Coronary artery (tissue), 2 donors: ENCODE results near the gene OSER1.
A peak's percentile ranks its signal among the peaks of the same experiment; 100 is the strongest.

Experiments
- DNase-seq: peaks from one replicate; pipeline ENCODE4 v3.0.0-alpha.2; 2017; ENCODE audit warnings: low spot score
- H3K27ac ChIP-seq, 2 donors: fragments of 200-600 bp; sonication (generic); one replicate each; pipeline ENCODE4 v1.5.1; 2016 to 2019
- H3K4me3 ChIP-seq: fragments of 200-600 bp; sonication (generic); 2 replicates; pipeline ENCODE4 v1.5.1; 2016; ENCODE audit warnings: mild to moderate bottlenecking, moderate library complexity
- TF ChIP-seq, protein P1 (sequence below): fragments of 200-600 bp; sonication (generic); IDR thresholded peaks from one replicate; pipeline ENCODE4 v1.5.1; 2019; ENCODE audit warnings: antibody characterized with exemption

Gene OSER1

DNA sequence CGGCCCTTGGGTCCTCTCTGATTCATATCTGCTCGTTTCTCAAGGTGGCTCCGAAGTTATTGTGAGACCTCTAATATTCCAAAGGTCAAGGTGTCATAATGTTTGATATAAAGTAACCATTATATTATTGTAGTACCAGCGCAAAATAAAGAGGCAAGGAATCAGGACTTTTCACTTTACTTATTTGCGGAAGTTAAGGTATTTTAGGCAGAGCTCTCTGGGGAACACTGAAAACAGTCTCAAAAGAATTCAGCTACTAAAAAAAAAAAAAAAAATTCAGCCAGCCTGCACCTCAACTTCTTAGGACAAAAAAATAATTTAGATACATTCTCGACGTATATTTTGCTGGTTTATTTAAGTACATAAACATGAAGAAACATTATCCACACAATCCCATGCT, 2.4 kb downstream of the OSER1 start:
- TF ChIP-seq, protein P1, sequence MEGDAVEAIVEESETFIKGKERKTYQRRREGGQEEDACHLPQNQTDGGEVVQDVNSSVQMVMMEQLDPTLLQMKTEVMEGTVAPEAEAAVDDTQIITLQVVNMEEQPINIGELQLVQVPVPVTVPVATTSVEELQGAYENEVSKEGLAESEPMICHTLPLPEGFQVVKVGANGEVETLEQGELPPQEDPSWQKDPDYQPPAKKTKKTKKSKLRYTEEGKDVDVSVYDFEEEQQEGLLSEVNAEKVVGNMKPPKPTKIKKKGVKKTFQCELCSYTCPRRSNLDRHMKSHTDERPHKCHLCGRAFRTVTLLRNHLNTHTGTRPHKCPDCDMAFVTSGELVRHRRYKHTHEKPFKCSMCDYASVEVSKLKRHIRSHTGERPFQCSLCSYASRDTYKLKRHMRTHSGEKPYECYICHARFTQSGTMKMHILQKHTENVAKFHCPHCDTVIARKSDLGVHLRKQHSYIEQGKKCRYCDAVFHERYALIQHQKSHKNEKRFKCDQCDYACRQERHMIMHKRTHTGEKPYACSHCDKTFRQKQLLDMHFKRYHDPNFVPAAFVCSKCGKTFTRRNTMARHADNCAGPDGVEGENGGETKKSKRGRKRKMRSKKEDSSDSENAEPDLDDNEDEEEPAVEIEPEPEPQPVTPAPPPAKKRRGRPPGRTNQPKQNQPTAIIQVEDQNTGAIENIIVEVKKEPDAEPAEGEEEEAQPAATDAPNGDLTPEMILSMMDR = no peak
- peak overlapping the region; percentile 85 for H3K4me3 ChIP-seq
- H3K27ac ChIP-seq = peak overlapping the region; percentile 96
- no peak for DNase-seq

DNA sequence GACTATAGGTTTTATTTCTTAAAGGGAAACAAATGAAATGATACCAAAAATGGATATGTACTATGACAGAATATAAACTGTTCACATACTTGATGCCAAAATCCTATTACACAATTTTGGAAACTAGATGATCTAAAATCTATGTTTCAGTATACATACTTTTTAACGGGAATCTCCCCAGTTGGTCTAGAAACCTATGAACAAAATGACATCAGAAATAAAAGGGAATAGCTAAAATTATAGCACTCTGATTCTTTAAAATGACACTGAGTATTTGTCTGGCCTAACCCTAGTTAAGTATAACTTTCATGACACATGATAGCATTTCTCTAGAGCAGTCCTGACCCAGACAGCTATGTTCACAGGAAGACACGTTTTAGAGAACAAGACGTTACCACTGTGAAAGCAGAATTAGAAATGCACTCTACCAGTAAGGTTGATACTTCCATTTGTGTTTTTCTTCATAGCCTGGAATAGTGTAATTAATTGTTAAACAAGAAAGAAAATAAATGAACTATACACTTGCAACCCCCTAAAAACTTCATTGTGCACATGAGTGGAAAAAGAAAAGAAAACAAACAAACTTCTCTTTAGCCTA, 3.3 kb downstream of the OSER1 start:
- DNase-seq = no peak
- TF ChIP-seq, protein P1 = no peak
- no peak overlapping the region for H3K27ac ChIP-seq
- H3K4me3 ChIP-seq = no peak overlapping the region

DNA sequence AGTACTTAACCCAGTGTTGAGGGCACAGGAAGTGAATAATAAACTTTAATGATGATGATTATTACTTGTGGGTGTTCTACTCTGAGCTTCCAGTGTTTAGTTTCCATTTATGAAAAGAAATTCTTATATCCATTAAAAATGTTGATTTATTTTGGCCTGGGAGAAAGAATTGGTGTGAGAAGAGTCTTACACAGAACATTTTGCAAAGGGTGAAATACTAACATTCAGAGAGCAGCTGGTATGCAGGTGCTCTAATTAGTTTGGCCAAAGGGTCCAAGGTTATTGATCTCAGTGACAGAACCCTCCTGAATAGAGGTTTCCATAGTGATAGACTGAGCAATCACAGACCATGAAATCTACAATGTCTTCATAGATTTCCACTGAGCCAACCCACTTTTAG, 4.4 kb downstream of the OSER1 start:
- TF ChIP-seq, protein P1 = no peak
- Histone ChIP-seq H3K27ac (no peak overlapping the region), H3K4me3 (no peak overlapping the region)
- no peak for DNase-seq

DNA sequence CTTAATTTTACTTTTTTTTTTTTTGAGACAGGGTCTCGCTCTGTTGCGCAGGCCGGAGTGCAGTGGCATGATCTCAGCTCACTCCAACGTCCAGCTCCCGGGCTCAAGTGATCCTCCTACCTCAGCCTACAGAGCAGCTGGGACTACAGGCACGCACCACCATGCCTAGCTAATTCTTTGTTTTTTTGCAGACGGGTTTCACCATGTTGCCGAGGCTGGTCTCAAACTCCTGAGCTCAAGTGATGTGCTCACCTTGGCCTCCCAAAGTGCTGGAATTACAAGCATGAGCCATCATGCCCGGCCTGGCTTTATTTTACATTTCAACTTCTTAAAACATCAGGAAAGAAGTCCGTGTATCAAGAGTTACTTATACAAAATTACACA, 5.7 kb downstream of the OSER1 start:
- Histone ChIP-seq H3K27ac (peak overlapping the region in 1 of 2 donors; percentile 64), H3K4me3 (no peak overlapping the region)
- TF ChIP-seq, protein P1 = no peak
- DNase-seq = no peak

DNA sequence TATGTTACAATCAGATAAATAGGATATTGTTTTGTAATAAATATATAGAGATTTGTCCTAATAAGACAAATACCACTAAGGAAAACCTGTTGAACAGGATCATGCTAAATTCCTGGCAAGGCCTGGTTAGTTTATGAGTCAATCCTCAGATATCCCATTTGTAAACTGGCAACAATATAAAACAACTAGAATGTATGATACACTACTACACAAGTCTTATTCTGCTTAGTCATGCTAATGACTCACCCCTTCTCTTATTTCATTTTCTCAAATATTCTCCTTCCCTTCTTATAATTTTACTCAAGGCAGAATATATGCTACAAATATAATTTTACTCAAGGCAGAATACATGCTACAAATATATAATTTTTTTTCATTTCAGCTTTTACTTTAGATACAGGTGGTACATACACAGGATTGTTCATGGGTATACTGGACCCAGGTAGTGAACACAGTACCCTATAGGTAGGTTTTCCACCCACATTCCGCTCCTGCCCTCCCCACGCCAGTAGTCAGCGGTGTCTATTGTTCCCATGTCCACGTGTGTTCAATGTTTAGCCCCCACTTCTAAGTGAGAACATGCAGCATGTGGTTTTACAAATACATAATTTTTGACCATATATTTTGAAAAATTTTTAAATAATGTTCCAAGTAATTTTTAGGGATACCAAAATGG, 6.3 kb downstream of the OSER1 start:
- TF ChIP-seq, protein P1 = no peak
- H3K27ac ChIP-seq = peak overlapping the region; percentile 56 to 64
- no peak for DNase-seq
- no peak overlapping the region for H3K4me3 ChIP-seq

DNA sequence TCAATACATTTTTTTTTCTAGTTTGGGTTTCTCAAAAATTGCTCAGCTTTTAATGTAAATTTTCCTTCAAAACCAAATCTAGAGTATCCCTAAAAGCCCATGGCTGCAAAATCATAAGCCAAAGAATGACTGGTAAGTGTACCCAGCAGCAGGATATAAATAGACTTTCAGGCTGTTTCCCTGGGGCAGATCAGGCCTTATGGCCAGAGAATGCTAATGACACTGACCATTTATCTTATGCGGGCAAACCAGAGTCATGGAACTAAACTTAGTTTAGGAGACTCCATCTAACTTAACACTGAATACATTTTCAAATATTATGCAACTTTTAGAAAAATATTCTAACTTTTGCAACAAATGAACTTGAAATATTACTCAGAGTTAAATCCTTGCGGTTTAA, 7.4 kb downstream of the OSER1 start:
- H3K4me3 ChIP-seq = no peak overlapping the region
- H3K27ac ChIP-seq = peak overlapping the region in 1 of 2 donors; percentile 33
- DNase-seq = no peak
- TF ChIP-seq, protein P1 = no peak

DNA sequence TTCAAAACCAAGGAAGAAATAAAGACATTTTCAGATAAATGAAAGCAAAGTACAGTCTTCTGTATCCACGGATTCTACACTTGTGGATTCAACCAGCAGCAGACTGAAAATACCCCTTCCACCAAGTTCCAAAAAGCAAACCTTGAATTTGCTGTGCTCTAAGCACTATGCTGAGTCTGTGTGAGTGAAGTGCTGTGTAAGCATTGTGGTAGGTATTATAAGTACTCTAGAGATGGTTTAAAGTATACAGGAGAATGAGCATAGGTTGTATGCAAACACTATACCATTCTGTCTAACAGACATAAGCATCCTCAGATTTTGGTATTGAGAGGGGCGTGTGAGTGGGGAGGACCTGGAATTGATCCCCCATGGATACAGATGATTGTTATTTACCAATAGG, 9.6 kb downstream of the OSER1 start:
- H3K4me3 ChIP-seq = no peak overlapping the region
- DNase-seq = no peak
- TF ChIP-seq, protein P1 = no peak
- no peak overlapping the region for H3K27ac ChIP-seq
